Measurements from ENCODE around the gene FAM53A.

DNA sequence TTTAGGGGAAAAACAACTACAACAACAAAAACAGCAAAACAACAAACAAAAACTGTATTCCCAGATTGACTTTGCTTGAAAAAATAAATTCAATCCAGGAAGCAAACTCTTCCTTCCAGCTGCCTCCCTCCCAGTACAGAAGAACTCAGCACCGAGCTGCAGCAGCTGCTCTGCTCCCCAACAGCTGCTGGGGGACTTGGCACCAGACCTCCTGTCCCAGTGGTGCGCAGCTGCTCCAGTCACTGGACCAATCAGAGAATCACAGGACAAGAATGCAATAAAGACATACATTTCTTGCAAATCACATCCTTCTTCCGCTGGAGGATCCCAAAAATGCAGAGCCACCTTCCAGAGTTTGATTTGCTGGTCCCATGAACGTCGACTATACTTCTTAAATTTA lies 11.8 kb upstream of the FAM53A start:
- TF ChIP-seq, protein P1, sequence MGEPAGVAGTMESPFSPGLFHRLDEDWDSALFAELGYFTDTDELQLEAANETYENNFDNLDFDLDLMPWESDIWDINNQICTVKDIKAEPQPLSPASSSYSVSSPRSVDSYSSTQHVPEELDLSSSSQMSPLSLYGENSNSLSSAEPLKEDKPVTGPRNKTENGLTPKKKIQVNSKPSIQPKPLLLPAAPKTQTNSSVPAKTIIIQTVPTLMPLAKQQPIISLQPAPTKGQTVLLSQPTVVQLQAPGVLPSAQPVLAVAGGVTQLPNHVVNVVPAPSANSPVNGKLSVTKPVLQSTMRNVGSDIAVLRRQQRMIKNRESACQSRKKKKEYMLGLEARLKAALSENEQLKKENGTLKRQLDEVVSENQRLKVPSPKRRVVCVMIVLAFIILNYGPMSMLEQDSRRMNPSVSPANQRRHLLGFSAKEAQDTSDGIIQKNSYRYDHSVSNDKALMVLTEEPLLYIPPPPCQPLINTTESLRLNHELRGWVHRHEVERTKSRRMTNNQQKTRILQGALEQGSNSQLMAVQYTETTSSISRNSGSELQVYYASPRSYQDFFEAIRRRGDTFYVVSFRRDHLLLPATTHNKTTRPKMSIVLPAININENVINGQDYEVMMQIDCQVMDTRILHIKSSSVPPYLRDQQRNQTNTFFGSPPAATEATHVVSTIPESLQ (CRISPR knock-in tag; conservative IDR thresholded peaks at IDR 0.05): no peak
- TF ChIP-seq, protein P2, sequence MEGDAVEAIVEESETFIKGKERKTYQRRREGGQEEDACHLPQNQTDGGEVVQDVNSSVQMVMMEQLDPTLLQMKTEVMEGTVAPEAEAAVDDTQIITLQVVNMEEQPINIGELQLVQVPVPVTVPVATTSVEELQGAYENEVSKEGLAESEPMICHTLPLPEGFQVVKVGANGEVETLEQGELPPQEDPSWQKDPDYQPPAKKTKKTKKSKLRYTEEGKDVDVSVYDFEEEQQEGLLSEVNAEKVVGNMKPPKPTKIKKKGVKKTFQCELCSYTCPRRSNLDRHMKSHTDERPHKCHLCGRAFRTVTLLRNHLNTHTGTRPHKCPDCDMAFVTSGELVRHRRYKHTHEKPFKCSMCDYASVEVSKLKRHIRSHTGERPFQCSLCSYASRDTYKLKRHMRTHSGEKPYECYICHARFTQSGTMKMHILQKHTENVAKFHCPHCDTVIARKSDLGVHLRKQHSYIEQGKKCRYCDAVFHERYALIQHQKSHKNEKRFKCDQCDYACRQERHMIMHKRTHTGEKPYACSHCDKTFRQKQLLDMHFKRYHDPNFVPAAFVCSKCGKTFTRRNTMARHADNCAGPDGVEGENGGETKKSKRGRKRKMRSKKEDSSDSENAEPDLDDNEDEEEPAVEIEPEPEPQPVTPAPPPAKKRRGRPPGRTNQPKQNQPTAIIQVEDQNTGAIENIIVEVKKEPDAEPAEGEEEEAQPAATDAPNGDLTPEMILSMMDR (CRISPR knock-in tag; IDR thresholded peaks at IDR 0.05): no peak
- TF ChIP-seq GTF2F1 (IDR thresholded peaks at IDR 0.05; ENCODE audit: low read length) (no peak), ZBTB34 (CRISPR knock-in tag; IDR thresholded peaks at IDR 0.05) (no peak)

Data from HepG2 (cell line).